SK-N-SH treated with all-trans-retinoic acid at 6 μM for 48 hours (cell line): ENCODE results near the gene RBBP9.

Source experiments
- ATAC-seq: fragments of 200-7000 bp; cut with Tn5 transposase; 3 replicates; pipeline ENCODE4 v1.9.1; 2020; ENCODE audit warnings: mild to moderate bottlenecking, moderate library complexity
- ARNTL ChIP-seq: fragments of 450-650 bp; formaldehyde crosslinking; IDR thresholded peaks from 2 replicates; pipeline ENCODE4 v1.5.0; 2020; ENCODE audit warnings: low read depth, mild to moderate bottlenecking, moderate library complexity, borderline replicate concordance
- CSDC2 ChIP-seq: fragments of 250-450 bp; sonication (Bioruptor Pico); IDR thresholded peaks from 2 replicates; pipeline ENCODE4 v1.5.0; 2020; ENCODE audit warnings: mild to moderate bottlenecking, moderate library complexity
- CSRNP3 ChIP-seq: fragments of 250-450 bp; sonication (Bioruptor Pico); IDR thresholded peaks from 2 replicates; pipeline ENCODE4 v1.5.1; 2021; ENCODE audit warnings: mild to moderate bottlenecking, moderate library complexity
- ESRRG ChIP-seq: fragments of 250-450 bp; sonication (Bioruptor Pico); IDR thresholded peaks from 2 replicates; pipeline ENCODE4 v1.6.1; 2021; ENCODE audit warnings: mild to moderate bottlenecking
- GLIS3 ChIP-seq: fragments of 250-450 bp; sonication (Bioruptor Pico); IDR thresholded peaks from 2 replicates; pipeline ENCODE4 v1.5.0; 2020; ENCODE audit warnings: mild to moderate bottlenecking, moderate library complexity
- ISL1 ChIP-seq: fragments of 250-450 bp; sonication (Bioruptor Pico); IDR thresholded peaks from 2 replicates; pipeline ENCODE4 v2.1.2; 2022; ENCODE audit warnings: mild to moderate bottlenecking, moderate library complexity
- OSR1 ChIP-seq: fragments of 250-450 bp; sonication (Bioruptor Pico); IDR thresholded peaks from 2 replicates; pipeline ENCODE4 v1.8.0; 2022; ENCODE audit warnings: moderate library complexity, mild to moderate bottlenecking, inconsistent platforms
- PPARA ChIP-seq: fragments of 250-450 bp; sonication (Bioruptor Pico); IDR thresholded peaks from 2 replicates; pipeline ENCODE4 v1.5.0; 2020; ENCODE audit warnings: mild to moderate bottlenecking, borderline replicate concordance
- SNAI2 ChIP-seq: fragments of 250-450 bp; sonication (Bioruptor Pico); IDR thresholded peaks from 2 replicates; pipeline ENCODE4 v1.5.0; 2020; ENCODE audit warnings: mild to moderate bottlenecking, moderate library complexity
- TOX ChIP-seq: fragments of 250-450 bp; sonication (Bioruptor Pico); IDR thresholded peaks from 2 replicates; pipeline ENCODE4 v1.8.0; 2021; ENCODE audit warnings: mild to moderate bottlenecking, moderate library complexity, borderline replicate concordance
- ZC3H10 ChIP-seq: fragments of 250-450 bp; sonication (Bioruptor Pico); IDR thresholded peaks from 2 replicates; pipeline ENCODE4 v1.5.1; 2021; ENCODE audit warnings: mild to moderate bottlenecking, moderate library complexity
- ZFP3 ChIP-seq: fragments of 250-450 bp; sonication (Bioruptor Pico); IDR thresholded peaks from 2 replicates; pipeline ENCODE4 v1.5.0; 2020; ENCODE audit warnings: mild to moderate bottlenecking, moderate library complexity
- ZFP30 ChIP-seq: fragments of 450-650 bp; formaldehyde crosslinking; IDR thresholded peaks from 2 replicates; pipeline ENCODE4 v1.5.0; 2022; ENCODE audit warnings: mild to moderate bottlenecking, moderate library complexity
- ZNF565 ChIP-seq: fragments of 450-650 bp; formaldehyde crosslinking; conservative IDR thresholded peaks from 2 replicates; pipeline ENCODE4 v1.5.0; 2020; ENCODE audit warnings: low read depth, mild to moderate bottlenecking, moderate library complexity
- ZNF70 ChIP-seq: fragments of 450-650 bp; formaldehyde crosslinking; IDR thresholded peaks from 2 replicates; pipeline ENCODE4 v1.5.0; 2020; ENCODE audit warnings: mild to moderate bottlenecking, moderate library complexity
- ZNF8 ChIP-seq: fragments of 450-650 bp; formaldehyde crosslinking; IDR thresholded peaks from 2 replicates; pipeline ENCODE4 v1.5.0; 2020; ENCODE audit warnings: mild to moderate bottlenecking, moderate library complexity
- TF ChIP-seq, protein P1 (sequence below): fragments of 250-450 bp; sonication (Bioruptor Pico); IDR thresholded peaks from 2 replicates; pipeline ENCODE4 v1.8.0; 2020; ENCODE audit warnings: mild to moderate bottlenecking, moderate library complexity, borderline replicate concordance
- TF ChIP-seq, protein P2 (sequence below): fragments of 250-450 bp; sonication (Bioruptor Pico); IDR thresholded peaks from 2 replicates; pipeline ENCODE4 v1.5.0; 2020; ENCODE audit warnings: mild to moderate bottlenecking, moderate library complexity
- TF ChIP-seq, protein P3 (sequence below): fragments of 250-450 bp; sonication (Bioruptor Pico); IDR thresholded peaks from 2 replicates; pipeline ENCODE4 v1.5.1; 2020; ENCODE audit warnings: low read depth, mild to moderate bottlenecking, moderate library complexity
- TF ChIP-seq, protein P4 (sequence below): fragments of 250-450 bp; sonication (Bioruptor Pico); IDR thresholded peaks from 2 replicates; pipeline ENCODE4 v1.8.0; 2021; ENCODE audit warnings: low read depth, mild to moderate bottlenecking, moderate library complexity, borderline replicate concordance

The RBBP9 gene

DNA sequence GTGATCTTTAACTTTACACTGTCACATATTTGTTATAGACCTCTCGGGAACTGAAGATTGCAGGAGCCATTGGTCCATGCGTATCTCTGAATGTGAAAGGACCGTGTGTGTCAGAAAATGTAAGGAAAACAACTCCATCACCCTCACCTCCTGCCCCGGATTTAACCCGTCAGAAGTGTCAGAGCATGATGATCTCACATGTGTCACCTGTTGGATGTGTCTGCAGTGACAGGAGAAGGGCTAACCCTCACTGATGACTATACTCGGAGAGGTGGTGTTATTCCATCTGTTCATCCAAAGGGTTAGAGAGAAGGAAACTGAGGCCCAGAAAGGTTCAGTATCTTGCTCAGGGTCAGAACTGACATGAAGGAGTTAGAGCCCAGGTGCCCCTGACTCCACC is 35.6 kb upstream of the RBBP9 start:
- ATAC-seq, result no peak
- TF ChIP-seq ARNTL (CRISPR knock-in tag) (no peak), SNAI2 (CRISPR knock-in tag) (no peak), CSRNP3 (no peak), CSDC2 (CRISPR knock-in tag) (no peak), OSR1 (no peak), ZNF70 (CRISPR knock-in tag) (no peak), ZC3H10 (no peak), PPARA (CRISPR knock-in tag) (no peak), ESRRG (CRISPR knock-in tag) (no peak), ISL1 (CRISPR knock-in tag) (no peak), GLIS3 (no peak), ZFP30 (CRISPR knock-in tag) (no peak), TOX (CRISPR knock-in tag) (no peak)
- TF ChIP-seq, protein P1, sequence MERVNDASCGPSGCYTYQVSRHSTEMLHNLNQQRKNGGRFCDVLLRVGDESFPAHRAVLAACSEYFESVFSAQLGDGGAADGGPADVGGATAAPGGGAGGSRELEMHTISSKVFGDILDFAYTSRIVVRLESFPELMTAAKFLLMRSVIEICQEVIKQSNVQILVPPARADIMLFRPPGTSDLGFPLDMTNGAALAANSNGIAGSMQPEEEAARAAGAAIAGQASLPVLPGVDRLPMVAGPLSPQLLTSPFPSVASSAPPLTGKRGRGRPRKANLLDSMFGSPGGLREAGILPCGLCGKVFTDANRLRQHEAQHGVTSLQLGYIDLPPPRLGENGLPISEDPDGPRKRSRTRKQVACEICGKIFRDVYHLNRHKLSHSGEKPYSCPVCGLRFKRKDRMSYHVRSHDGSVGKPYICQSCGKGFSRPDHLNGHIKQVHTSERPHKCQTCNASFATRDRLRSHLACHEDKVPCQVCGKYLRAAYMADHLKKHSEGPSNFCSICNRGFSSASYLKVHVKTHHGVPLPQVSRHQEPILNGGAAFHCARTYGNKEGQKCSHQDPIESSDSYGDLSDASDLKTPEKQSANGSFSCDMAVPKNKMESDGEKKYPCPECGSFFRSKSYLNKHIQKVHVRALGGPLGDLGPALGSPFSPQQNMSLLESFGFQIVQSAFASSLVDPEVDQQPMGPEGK (CRISPR knock-in tag), result no peak

- ATAC-seq, result no peak
- TF ChIP-seq, protein P2, sequence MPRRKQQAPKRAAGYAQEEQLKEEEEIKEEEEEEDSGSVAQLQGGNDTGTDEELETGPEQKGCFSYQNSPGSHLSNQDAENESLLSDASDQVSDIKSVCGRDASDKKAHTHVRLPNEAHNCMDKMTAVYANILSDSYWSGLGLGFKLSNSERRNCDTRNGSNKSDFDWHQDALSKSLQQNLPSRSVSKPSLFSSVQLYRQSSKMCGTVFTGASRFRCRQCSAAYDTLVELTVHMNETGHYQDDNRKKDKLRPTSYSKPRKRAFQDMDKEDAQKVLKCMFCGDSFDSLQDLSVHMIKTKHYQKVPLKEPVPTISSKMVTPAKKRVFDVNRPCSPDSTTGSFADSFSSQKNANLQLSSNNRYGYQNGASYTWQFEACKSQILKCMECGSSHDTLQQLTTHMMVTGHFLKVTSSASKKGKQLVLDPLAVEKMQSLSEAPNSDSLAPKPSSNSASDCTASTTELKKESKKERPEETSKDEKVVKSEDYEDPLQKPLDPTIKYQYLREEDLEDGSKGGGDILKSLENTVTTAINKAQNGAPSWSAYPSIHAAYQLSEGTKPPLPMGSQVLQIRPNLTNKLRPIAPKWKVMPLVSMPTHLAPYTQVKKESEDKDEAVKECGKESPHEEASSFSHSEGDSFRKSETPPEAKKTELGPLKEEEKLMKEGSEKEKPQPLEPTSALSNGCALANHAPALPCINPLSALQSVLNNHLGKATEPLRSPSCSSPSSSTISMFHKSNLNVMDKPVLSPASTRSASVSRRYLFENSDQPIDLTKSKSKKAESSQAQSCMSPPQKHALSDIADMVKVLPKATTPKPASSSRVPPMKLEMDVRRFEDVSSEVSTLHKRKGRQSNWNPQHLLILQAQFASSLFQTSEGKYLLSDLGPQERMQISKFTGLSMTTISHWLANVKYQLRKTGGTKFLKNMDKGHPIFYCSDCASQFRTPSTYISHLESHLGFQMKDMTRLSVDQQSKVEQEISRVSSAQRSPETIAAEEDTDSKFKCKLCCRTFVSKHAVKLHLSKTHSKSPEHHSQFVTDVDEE, result no peak
- no peak for TF ChIP-seq OSR1
- TF ChIP-seq CSRNP3, result no peak
- TF ChIP-seq, protein P3, sequence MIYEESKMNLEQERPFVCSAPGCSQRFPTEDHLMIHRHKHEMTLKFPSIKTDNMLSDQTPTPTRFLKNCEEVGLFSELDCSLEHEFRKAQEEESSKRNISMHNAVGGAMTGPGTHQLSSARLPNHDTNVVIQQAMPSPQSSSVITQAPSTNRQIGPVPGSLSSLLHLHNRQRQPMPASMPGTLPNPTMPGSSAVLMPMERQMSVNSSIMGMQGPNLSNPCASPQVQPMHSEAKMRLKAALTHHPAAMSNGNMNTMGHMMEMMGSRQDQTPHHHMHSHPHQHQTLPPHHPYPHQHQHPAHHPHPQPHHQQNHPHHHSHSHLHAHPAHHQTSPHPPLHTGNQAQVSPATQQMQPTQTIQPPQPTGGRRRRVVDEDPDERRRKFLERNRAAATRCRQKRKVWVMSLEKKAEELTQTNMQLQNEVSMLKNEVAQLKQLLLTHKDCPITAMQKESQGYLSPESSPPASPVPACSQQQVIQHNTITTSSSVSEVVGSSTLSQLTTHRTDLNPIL (CRISPR knock-in tag), result no peak
- TF ChIP-seq SNAI2 (CRISPR knock-in tag), result no peak
- no peak for TF ChIP-seq ARNTL (CRISPR knock-in tag)
- no peak for TF ChIP-seq ESRRG (CRISPR knock-in tag)
- TF ChIP-seq ZNF565 (CRISPR knock-in tag), result no peak
- TF ChIP-seq, protein P4, sequence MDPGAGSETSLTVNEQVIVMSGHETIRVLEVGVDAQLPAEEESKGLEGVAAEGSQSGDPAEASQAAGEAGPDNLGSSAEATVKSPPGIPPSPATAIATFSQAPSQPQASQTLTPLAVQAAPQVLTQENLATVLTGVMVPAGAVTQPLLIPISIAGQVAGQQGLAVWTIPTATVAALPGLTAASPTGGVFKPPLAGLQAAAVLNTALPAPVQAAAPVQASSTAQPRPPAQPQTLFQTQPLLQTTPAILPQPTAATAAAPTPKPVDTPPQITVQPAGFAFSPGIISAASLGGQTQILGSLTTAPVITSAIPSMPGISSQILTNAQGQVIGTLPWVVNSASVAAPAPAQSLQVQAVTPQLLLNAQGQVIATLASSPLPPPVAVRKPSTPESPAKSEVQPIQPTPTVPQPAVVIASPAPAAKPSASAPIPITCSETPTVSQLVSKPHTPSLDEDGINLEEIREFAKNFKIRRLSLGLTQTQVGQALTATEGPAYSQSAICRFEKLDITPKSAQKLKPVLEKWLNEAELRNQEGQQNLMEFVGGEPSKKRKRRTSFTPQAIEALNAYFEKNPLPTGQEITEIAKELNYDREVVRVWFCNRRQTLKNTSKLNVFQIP (CRISPR knock-in tag), result no peak
- no peak for TF ChIP-seq ZNF8 (CRISPR knock-in tag)
- TF ChIP-seq ZFP3, result no peak
- TF ChIP-seq GLIS3, result no peak
Observed at GRCh38 chr20:18529041-18529440, 32.0 kb upstream of the RBBP9 start.

DNA sequence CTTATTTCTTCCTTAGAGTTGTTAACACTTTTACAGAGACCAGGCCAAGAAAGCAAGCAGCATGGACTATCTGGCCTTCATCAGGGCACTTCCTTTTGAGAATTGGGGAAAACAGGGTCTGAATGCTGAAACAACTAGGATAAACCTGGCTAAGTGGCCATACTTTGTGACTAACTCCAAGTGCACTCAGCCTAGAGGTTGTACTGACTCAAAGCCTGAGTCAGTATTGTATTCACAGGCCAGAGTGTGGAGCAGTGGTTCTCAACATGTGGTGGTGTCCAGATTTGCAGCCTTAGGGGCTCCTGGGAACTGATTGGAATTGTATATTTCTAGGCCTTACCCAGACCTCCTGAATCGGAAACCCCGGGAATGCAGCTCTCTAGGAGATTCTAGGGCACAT is 30.8 kb upstream of the RBBP9 start:
- no peak; the same call in 1 of the 3 replicates for ATAC-seq
- TF ChIP-seq, protein P3 (CRISPR knock-in tag), result no peak
- TF ChIP-seq ISL1 (CRISPR knock-in tag), result no peak
- TF ChIP-seq, all 23 proteins: peak for 0
